HCT116 (cell line): ENCODE data around the gene DET1. TPM values are rescaled to one million over a fixed set of nuclear protein-coding genes. Genes with fewer than 3 reads are reported as not detected.

ENCODE experiments used
- ATAC-seq: fragments of 200-7000 bp; cut with Tn5 transposase; 2 replicates; pipeline ENCODE4 v1.9.1; 2020; ENCODE audit warnings: mild to moderate bottlenecking, moderate library complexity
- BruUV-seq: library from RNA; stranded (reverse); fragments of 400-500 nt; replicated peaks from 2 replicates; lab custom pipeline; 2021; lab: Mats Ljungman, UMichigan
- CTCF ChIA-PET: fragments of 300-600 bp; sonication (Branson Sonifier 250); formaldehyde crosslinking; loops from one replicate; lab custom pipeline; 2021; ENCODE audit warnings: antibody characterized with exemption; lab: Charles Lee
- POLR2A ChIA-PET: fragments of 300-600, 350-600 bp; sonication (Branson Sonifier 250); formaldehyde crosslinking; loops from one replicate; lab custom pipeline; 2021; ENCODE audit warnings: antibody characterized with exemption; lab: Charles Lee
- RAD21 ChIA-PET, 2 experiments: fragments of 300-600 bp; sonication (Branson Sonifier 250); formaldehyde crosslinking; loops; one replicate each; lab custom pipeline; 2023; ENCODE audit warnings: low total read pairs in 2 of 2; ENCODE audit not compliant: uncharacterized antibody in 2 of 2, unreplicated experiment in 2 of 2, low non-redundant PET in 1 of 2; lab: Charles Lee
- DNase-seq: peaks from one replicate; pipeline ENCODE4 v3.0.0-alpha.2; 2010; ENCODE audit warnings: low read depth, low spot score
- H2AFZ ChIP-seq: fragments of 200-600 bp; shearing (Covaris generic), sonication (generic); 2 replicates; pipeline ENCODE4 v1.6.1; 2017; ENCODE audit warnings: low read depth, mixed run types, mixed read lengths, antibody characterized with exemption, low read length; ENCODE audit not compliant: poor library complexity, severe bottlenecking
- H3K27ac ChIP-seq: 2 replicates; pipeline ENCODE4 v1.5.1; 2012; ENCODE audit warnings: low read depth, low read length
- H3K27me3 ChIP-seq: fragments of 200-600 bp; sonication (generic); 2 replicates; pipeline ENCODE4 v1.6.1; 2016; ENCODE audit warnings: mixed run types, low read length, mixed read lengths; ENCODE audit not compliant: insufficient read depth
- H3K36me3 ChIP-seq, 2 experiments: fragments of 200-500 bp in 1 of 2; fragments of 200-600 bp in 1 of 2; sonication (Bioruptor generic) in 1 of 2; sonication (generic) in 1 of 2; 2 replicates each; pipeline versions ENCODE4 v1.5.1 to v1.6.1; 2014 to 2016; ENCODE audit warnings: low read length in 2 of 2, inconsistent platforms in 1 of 2, mixed read lengths in 1 of 2, mixed run types in 1 of 2; ENCODE audit not compliant: insufficient read depth in 2 of 2, control insufficient read depth in 1 of 2
- H3K4me1 ChIP-seq, 2 experiments: fragments of 200-600 bp in 1 of 2; sonication (generic) in 1 of 2; 2 replicates each; pipeline versions ENCODE4 v1.5.1 to v1.6.1; 2012 to 2017; ENCODE audit warnings: low read length in 2 of 2, inconsistent platforms in 1 of 2, mild to moderate bottlenecking in 1 of 2, mixed read lengths in 1 of 2, mixed run types in 1 of 2, moderate library complexity in 1 of 2; ENCODE audit not compliant: insufficient read depth in 2 of 2, control insufficient read depth in 1 of 2
- H3K4me2 ChIP-seq: fragments of 200-600 bp; sonication (generic); 2 replicates; pipeline ENCODE4 v1.6.1; 2017; ENCODE audit warnings: mixed run types, low read length, mixed read lengths
- H3K4me3 ChIP-seq, 2 experiments: fragments of 200-600 bp in 1 of 2; sonication (generic) in 1 of 2; replicated peaks in 1 of 2; 2 replicates each; pipeline ENCODE4 v1.5.1; 2011 to 2016; ENCODE audit warnings: low read length in 2 of 2, control low read depth in 1 of 2, low read depth in 1 of 2, mild to moderate bottlenecking in 1 of 2, mixed read lengths in 1 of 2, mixed run types in 1 of 2
- H3K79me2 ChIP-seq: fragments of 200-600 bp; sonication (generic); 2 replicates; pipeline ENCODE4 v1.6.1; 2017; ENCODE audit warnings: mild to moderate bottlenecking, mixed run types, low read length, moderate library complexity, mixed read lengths; ENCODE audit not compliant: insufficient read depth
- H3K9ac ChIP-seq: fragments of 200-600 bp; sonication (generic); 2 replicates; pipeline ENCODE4 v1.6.1; 2016; ENCODE audit warnings: low read length, mixed read lengths
- H3K9me2 ChIP-seq: fragments of 200-600 bp; sonication (generic), shearing (Covaris generic); 2 replicates; pipeline ENCODE4 v1.6.1; 2017; ENCODE audit warnings: mixed run types, mild to moderate bottlenecking, moderate library complexity; ENCODE audit not compliant: insufficient read depth
- H3K9me3 ChIP-seq, 2 experiments: fragments of 200-500 bp in 1 of 2; fragments of 200-600 bp in 1 of 2; sonication (Bioruptor generic) in 1 of 2; sonication (generic) in 1 of 2; 2 replicates each; pipeline ENCODE4 v1.6.1; 2014 to 2017; ENCODE audit warnings: low read length in 2 of 2, mixed read lengths in 2 of 2, inconsistent platforms in 1 of 2, low read depth in 1 of 2, mild to moderate bottlenecking in 1 of 2, mixed run types in 1 of 2, moderate library complexity in 1 of 2; ENCODE audit not compliant: control insufficient read depth in 1 of 2, insufficient read depth in 1 of 2
- H4K20me1 ChIP-seq: fragments of 200-600 bp; sonication (generic), shearing (Covaris generic); 2 replicates; pipeline ENCODE4 v1.6.1; 2017; ENCODE audit warnings: mixed run types, mild to moderate bottlenecking, moderate library complexity; ENCODE audit not compliant: insufficient read depth
- ATF3 ChIP-seq: IDR thresholded peaks from 2 replicates; pipeline ENCODE4 v1.6.1; 2012
- CBX3 ChIP-seq: IDR thresholded peaks from 2 replicates; pipeline ENCODE4 v1.6.1; 2012; ENCODE audit warnings: low read depth
- CEBPB ChIP-seq: IDR thresholded peaks from 2 replicates; pipeline ENCODE4 v1.6.1; 2012; ENCODE audit warnings: low read depth
- CTCF ChIP-seq, 3 experiments: fragments of 200-600 bp in 1 of 3; sonication (generic) in 1 of 3; IDR thresholded peaks in 2 of 3; conservative IDR thresholded peaks in 1 of 3; 2 replicates each; pipeline ENCODE4 v1.5.1; 2012 to 2017; ENCODE audit warnings: low read depth in 2 of 3, low read length in 2 of 3, antibody characterized with exemption in 1 of 3, borderline replicate concordance in 1 of 3, control low read depth in 1 of 3, mild to moderate bottlenecking in 1 of 3, mixed read lengths in 1 of 3, mixed run types in 1 of 3, moderate library complexity in 1 of 3; ENCODE audit not compliant: insufficient read depth in 1 of 3
- EZH2 ChIP-seq: fragments of 200-600 bp; sonication (generic); IDR thresholded peaks from 2 replicates; pipeline ENCODE4 v1.6.1; 2017; ENCODE audit warnings: antibody characterized with exemption, mixed run types
- JUND ChIP-seq: IDR thresholded peaks from 2 replicates; pipeline ENCODE4 v1.6.1; 2012
- MAX ChIP-seq: IDR thresholded peaks from 2 replicates; pipeline ENCODE4 v1.6.1; 2012
- RAD21 ChIP-seq: IDR thresholded peaks from 2 replicates; pipeline ENCODE4 v1.6.1; 2012; ENCODE audit warnings: low read depth, mild to moderate bottlenecking
- REST ChIP-seq: IDR thresholded peaks from 2 replicates; pipeline ENCODE4 v1.6.1; 2012; ENCODE audit warnings: low read depth
- SP1 ChIP-seq: IDR thresholded peaks from 2 replicates; pipeline ENCODE4 v1.6.1; 2012; ENCODE audit warnings: low read depth
- SRF ChIP-seq: IDR thresholded peaks from 2 replicates; pipeline ENCODE4 v1.6.1; 2012; ENCODE audit warnings: low read depth
- YY1 ChIP-seq: IDR thresholded peaks from 2 replicates; pipeline ENCODE4 v1.6.1; 2011; ENCODE audit warnings: low read length, low read depth, moderate library complexity, mild to moderate bottlenecking; ENCODE audit not compliant: insufficient replicate concordance; ENCODE audit errors: extremely low read depth
- intact Hi-C: fragments of 100-400 bp; cut with micrococcal nuclease; formaldehyde crosslinking; loops from 2 replicates; pipeline ENCODE4 v1.10.0; 2022
- total RNA-seq: library from RNA; stranded (reverse); gene quantifications from one replicate; pipeline ENCODE4 v1.2.1, GENCODE V29; 2021; ENCODE audit not compliant: unreplicated experiment

The DET1 gene
- total RNA-seq, 1 experiment from 2014 or later = 2.5 TPM

GRCh38 chr15:88542342-88542733 is 4.1 kb downstream of the DET1 start:
- Histone ChIP-seq H3K9me3 (no peaks in the 10 kb centered on the region), H2AFZ (no peak overlapping the region), H3K4me3 (no peak overlapping the region), H3K4me1 (peaks cover 4 to 21% of the 10 kb centered on the region in 2 experiments; a peak in 3 of 4 replicates), H3K9ac (no peak overlapping the region), H3K4me2 (peak overlapping the region; percentile 26; the same call in 1 of the 2 replicates), H3K79me2 (no peaks in the 10 kb centered on the region), H3K27ac (no peak overlapping the region), H3K9me2 (no peaks in the 10 kb centered on the region), H3K36me3 (no peaks in the 10 kb centered on the region), H3K27me3 (no peaks in the 10 kb centered on the region), H4K20me1 (no peaks in the 10 kb centered on the region)
- ChIA-PET POLR2A (no interaction called here), RAD21 (no interaction called here), CTCF (no interaction called here)
- DNase-seq (no peak), ATAC-seq (no peak)
- no TSS peak for BruUV-seq
- intact Hi-C loops = no loop called here
- TF ChIP-seq MAX (no peak), RAD21 (no peak), YY1 (no peak), CBX3 (no peak), REST (no peak), SRF (no peak), JUND (no peak), EZH2 (no peak), SP1 (no peak), ATF3 (no peak), CEBPB (no peak), CTCF (IDR thresholded peaks at IDR 0.05 in 2 of 3, conservative IDR thresholded peaks at IDR 0.05 in 1 of 3; ENCODE audit: borderline replicate concordance in 1 of 3, insufficient read depth in 1 of 3, low read depth in 2 of 3, low read length in 2 of 3) (no peak)
